Measurements from ENCODE around the gene USP21. TPM values are rescaled to one million over a fixed set of nuclear protein-coding genes. Genes with fewer than 3 reads are reported as not detected.

USP21 gene
- polyA plus RNA-seq, 3 donors = 11.0 to 42.8 (median 11.3) TPM

DNA sequence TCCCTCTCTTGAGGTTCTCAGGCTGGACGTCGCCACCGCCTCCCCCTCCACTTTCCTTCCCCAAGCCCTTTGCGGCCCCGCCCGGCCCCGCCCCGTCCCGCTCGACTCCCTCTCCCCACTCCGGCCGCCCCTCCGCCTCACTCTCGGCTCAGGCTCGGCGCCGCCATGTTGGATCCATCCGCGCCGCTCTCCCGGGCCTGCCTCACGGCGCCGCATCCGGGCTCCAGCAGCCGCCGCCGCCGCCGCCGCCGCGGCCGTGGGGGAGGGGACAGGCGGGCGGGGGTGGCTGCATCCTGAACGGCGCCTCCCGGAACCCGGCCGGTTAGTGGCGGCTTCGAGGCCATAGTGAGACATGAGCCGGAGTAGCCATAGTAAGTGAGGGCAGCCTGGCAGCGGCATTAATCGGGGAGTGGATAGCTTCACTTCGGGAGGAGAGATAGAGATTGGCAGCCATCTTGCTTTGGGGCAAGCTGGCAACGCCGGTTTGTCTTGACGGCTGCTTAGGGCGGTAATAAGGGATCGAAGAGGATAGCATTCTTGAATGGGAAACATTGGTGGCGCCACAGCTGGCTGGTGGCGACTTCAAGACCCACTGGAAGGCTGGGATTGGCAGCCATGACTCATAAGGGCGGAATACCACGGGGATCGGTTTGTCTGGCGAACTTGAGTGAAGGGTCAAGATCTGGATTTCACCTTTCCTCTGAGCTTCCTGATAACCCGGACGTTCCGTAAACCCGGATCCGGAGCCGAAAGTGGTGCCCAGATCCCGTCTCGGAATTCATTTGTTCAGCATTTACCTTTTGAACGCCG, 26.7 kb upstream of the USP21 start, which contains the start of gene DEDD:
DEDD (minus strand) TSS at position 258 of the 810 bp plus-strand sequence. CDS start 8,205 bp downstream, outside the sequence.
- no peak within 1 kb of the TSS for H3K4me3 Mint-ChIP-seq
- H4K20me1 ChIP-seq (ENCODE audit: insufficient read depth, low read length) = peaks cover 11% of the 10 kb centered on the region
- peaks cover 10 to 30% of the 10 kb centered on the region in 2 donors for H3K36me3 ChIP-seq (replicated peaks in 1 of 2; ENCODE audit: control insufficient read depth in 1 of 2, insufficient read depth in 2 of 2, low read length in 2 of 2)
- H3K79me2 ChIP-seq (ENCODE audit: insufficient read depth, low read length) = peaks cover 94% of the 10 kb centered on the region
- H3K9ac ChIP-seq (ENCODE audit: insufficient read depth, low read length, poor library complexity, severe bottlenecking) = peak within 1 kb of the TSS; percentile 86
- no peaks in the 10 kb centered on the region for H3K27me3 ChIP-seq (ENCODE audit: control insufficient read depth in 2 of 2, insufficient read depth in 2 of 2, low read length in 2 of 2)
- H3K27ac Mint-ChIP-seq = peak within 1 kb of the TSS in 4 of 7 donors; percentile 84 to 96 (median 89)
- WGBS (ENCODE audit: insufficient coverage) = under 1% methylated on average over 57 of the region's 68 CpGs
- H3K9me3 Mint-ChIP-seq = no peaks in the 10 kb centered on the region
- peak within 1 kb of the TSS; percentile 84 for H2AFZ ChIP-seq (ENCODE audit: insufficient read depth, low read depth, low read length, poor library complexity, severe bottlenecking)
- DNase-seq = peak; percentile 89 to 93 (median 93)
- TF ChIP-seq, protein P1, sequence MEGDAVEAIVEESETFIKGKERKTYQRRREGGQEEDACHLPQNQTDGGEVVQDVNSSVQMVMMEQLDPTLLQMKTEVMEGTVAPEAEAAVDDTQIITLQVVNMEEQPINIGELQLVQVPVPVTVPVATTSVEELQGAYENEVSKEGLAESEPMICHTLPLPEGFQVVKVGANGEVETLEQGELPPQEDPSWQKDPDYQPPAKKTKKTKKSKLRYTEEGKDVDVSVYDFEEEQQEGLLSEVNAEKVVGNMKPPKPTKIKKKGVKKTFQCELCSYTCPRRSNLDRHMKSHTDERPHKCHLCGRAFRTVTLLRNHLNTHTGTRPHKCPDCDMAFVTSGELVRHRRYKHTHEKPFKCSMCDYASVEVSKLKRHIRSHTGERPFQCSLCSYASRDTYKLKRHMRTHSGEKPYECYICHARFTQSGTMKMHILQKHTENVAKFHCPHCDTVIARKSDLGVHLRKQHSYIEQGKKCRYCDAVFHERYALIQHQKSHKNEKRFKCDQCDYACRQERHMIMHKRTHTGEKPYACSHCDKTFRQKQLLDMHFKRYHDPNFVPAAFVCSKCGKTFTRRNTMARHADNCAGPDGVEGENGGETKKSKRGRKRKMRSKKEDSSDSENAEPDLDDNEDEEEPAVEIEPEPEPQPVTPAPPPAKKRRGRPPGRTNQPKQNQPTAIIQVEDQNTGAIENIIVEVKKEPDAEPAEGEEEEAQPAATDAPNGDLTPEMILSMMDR (IDR thresholded peaks at IDR 0.05) = no peak
- peak within 1 kb of the TSS; percentile 94 to 95 for H3K27ac ChIP-seq (ENCODE audit: low read depth in 1 of 2, low read length in 2 of 2)
- peak within 1 kb of the TSS; percentile 100 for H3K4me2 ChIP-seq (replicated peaks; ENCODE audit: extremely low read depth, low read length, poor library complexity, severe bottlenecking)
- peak within 1 kb of the TSS; percentile 81 to 98 (median 95) for H3K4me3 ChIP-seq (replicated peaks in 1 of 3; ENCODE audit: low read depth in 2 of 3, low read length in 3 of 3)
- H3K4me1 Mint-ChIP-seq = peaks cover 65% of the 10 kb centered on the region
- peaks cover 54 to 72% of the 10 kb centered on the region in 2 donors for H3K4me1 ChIP-seq (ENCODE audit: control insufficient read depth in 1 of 2, insufficient read depth in 2 of 2, low read length in 2 of 2)
- peaks cover 0 to 2% (median 0%) of the 10 kb centered on the region in 3 donors for H3K27me3 Mint-ChIP-seq (ENCODE audit: low read depth in 3 of 3)
- intact Hi-C loops (cut with micrococcal nuclease) = loop anchor here (2.0 to 5.0 kb wide), 2 partner anchors 14 to 60 kb away; partner anchors contain the start of genes NIT1 (in 1 of the 2) and PFDN2 (in 1 of the 2)
- H3K9me3 ChIP-seq (replicated peaks in 1 of 2; ENCODE audit: control insufficient read depth in 1 of 2, insufficient read depth in 1 of 2, low read length in 2 of 2) = no peaks in the 10 kb centered on the region
- H3K36me3 Mint-ChIP-seq = peaks cover 22 to 28% of the 10 kb centered on the region in 2 donors

DNA sequence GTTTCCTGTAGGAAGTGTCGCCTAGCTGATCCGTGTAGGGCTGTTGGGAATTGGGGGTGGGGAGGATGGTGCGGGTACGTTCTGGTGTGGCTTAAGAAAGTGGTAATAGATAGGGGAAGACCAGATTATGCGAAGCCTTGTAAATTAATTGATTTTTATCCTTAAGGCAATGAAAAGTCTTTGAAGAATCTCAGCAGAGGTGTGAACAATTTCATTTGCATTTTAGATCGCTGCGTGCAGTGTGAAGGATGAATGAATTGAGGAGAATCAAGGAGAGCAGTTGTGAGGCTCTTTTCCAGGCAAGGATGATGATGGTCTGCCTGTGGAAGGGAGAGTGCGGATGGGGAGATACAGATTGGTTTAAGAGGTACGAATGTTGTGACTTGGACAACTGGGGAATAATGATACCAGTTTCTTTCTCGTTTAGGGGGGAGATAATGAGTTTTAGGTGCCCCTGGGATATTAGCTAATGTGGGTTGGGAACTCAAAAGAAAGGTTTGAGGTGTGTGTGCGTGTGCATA, 26.0 kb upstream of the USP21 start:
- H3K4me1 Mint-ChIP-seq = peaks cover 65% of the 10 kb centered on the region
- Histone ChIP-seq H3K79me2 (ENCODE audit: insufficient read depth, low read length) (peaks cover 92% of the 10 kb centered on the region), H3K27ac (ENCODE audit: low read depth in 1 of 2, low read length in 2 of 2) (peak overlapping the region; percentile 94 to 95), H2AFZ (ENCODE audit: insufficient read depth, low read depth, low read length, poor library complexity, severe bottlenecking) (peak overlapping the region; percentile 84), H3K27me3 (ENCODE audit: control insufficient read depth in 2 of 2, insufficient read depth in 2 of 2, low read length in 2 of 2) (no peaks in the 10 kb centered on the region), H3K4me1 (ENCODE audit: control insufficient read depth in 1 of 2, insufficient read depth in 2 of 2, low read length in 2 of 2) (peaks cover 54 to 72% of the 10 kb centered on the region in 2 donors), H4K20me1 (ENCODE audit: insufficient read depth, low read length) (peaks cover 4% of the 10 kb centered on the region), H3K36me3 (replicated peaks in 1 of 2; ENCODE audit: control insufficient read depth in 1 of 2, insufficient read depth in 2 of 2, low read length in 2 of 2) (peaks cover 8 to 26% of the 10 kb centered on the region in 2 donors), H3K9me3 (replicated peaks in 1 of 2; ENCODE audit: control insufficient read depth in 1 of 2, insufficient read depth in 1 of 2, low read length in 2 of 2) (no peaks in the 10 kb centered on the region), H3K4me2 (replicated peaks; ENCODE audit: extremely low read depth, low read length, poor library complexity, severe bottlenecking) (peak overlapping the region; percentile 100), H3K9ac (ENCODE audit: insufficient read depth, low read length, poor library complexity, severe bottlenecking) (peak overlapping the region; percentile 86), H3K4me3 (replicated peaks in 1 of 3; ENCODE audit: low read depth in 2 of 3, low read length in 3 of 3) (peak overlapping the region; percentile 81 to 98 (median 95))
- peaks cover 0 to 2% (median 0%) of the 10 kb centered on the region in 3 donors for H3K27me3 Mint-ChIP-seq (ENCODE audit: low read depth in 3 of 3)
- H3K4me3 Mint-ChIP-seq = no peak overlapping the region
- intact Hi-C loops (cut with micrococcal nuclease) = loop anchor here (2.0 to 5.0 kb wide), 2 partner anchors 14 to 61 kb away; partner anchors contain the start of genes NIT1 (in 1 of the 2) and PFDN2 (in 1 of the 2)
- TF ChIP-seq, protein P1 (IDR thresholded peaks at IDR 0.05) = no peak
- no peaks in the 10 kb centered on the region for H3K9me3 Mint-ChIP-seq
- 8% methylated on average over 11 of the region's 11 CpGs for WGBS (ENCODE audit: insufficient coverage)
- no peak for DNase-seq
- H3K27ac Mint-ChIP-seq = no peak overlapping the region
- peaks cover 22 to 25% of the 10 kb centered on the region in 2 donors for H3K36me3 Mint-ChIP-seq

Measured in CD14-positive monocyte (primary cell).